Muscle layer of colon (tissue), 2 donors: Measurements from ENCODE around the gene PCMT1.
"Not testable (repeated sequence)": the region's sequence is repeated elsewhere in the genome, so short reads cannot be mapped to it uniquely, and the experiment has no call there.

Source experiments
- H3K27ac ChIP-seq: one replicate; pipeline ENCODE4 v1.7.0; 2013; ENCODE audit warnings: low read depth, mild to moderate bottlenecking, low read length, moderate library complexity
- H3K27me3 ChIP-seq, 2 donors: one replicate each; pipeline ENCODE4 v1.7.0; 2013; ENCODE audit warnings: low read length in 2 of 2, mild to moderate bottlenecking in 2 of 2; ENCODE audit not compliant: insufficient read depth in 2 of 2, control insufficient read depth in 1 of 2
- H3K36me3 ChIP-seq: one replicate; pipeline ENCODE4 v1.7.0; 2013; ENCODE audit warnings: mild to moderate bottlenecking, low read length; ENCODE audit not compliant: insufficient read depth
- H3K4me1 ChIP-seq: one replicate; pipeline ENCODE4 v1.7.0; 2013; ENCODE audit warnings: mild to moderate bottlenecking, low read length; ENCODE audit not compliant: insufficient read depth
- H3K4me3 ChIP-seq, 2 donors: one replicate each; pipeline ENCODE4 v1.7.0; 2013; ENCODE audit warnings: low read length in 2 of 2, low read depth in 1 of 2, mild to moderate bottlenecking in 1 of 2, moderate library complexity in 1 of 2
- H3K9ac ChIP-seq: one replicate; pipeline ENCODE4 v1.7.0; 2013; ENCODE audit warnings: low read length
- H3K9me3 ChIP-seq: one replicate; pipeline ENCODE4 v1.7.0; 2013; ENCODE audit warnings: mild to moderate bottlenecking, low read length
- donor health status: abdominal sarcoma.
- donor health status: Adenocarcinoma of cecum.

The PCMT1 gene

DNA sequence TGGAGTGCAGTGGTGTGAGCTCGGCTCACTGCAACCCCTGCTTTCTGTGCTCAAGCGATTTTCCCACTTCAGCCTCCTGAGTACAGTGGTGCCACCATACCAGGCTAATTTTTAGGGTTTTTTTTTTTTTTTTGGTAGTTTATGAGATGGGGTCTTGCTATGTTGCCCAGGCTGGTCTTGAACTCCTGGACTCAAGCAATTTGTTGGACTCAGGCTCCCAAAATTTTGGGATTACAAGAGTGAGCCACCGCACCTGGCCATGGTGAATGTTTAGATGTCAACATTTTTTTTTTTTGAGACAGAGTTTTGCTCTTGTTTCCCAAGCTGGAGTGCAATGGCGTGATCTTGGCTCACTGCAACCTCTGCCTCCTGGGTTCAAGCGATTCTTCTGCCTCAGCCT, 2.4 kb downstream of the PCMT1 start:
- H3K9me3 ChIP-seq, H3K27me3 ChIP-seq, H3K4me3 ChIP-seq, H3K36me3 ChIP-seq, H3K9ac ChIP-seq, H3K27ac ChIP-seq: not testable (repeated sequence)
- peaks cover 14% of the 10 kb centered on the region for H3K4me1 ChIP-seq

DNA sequence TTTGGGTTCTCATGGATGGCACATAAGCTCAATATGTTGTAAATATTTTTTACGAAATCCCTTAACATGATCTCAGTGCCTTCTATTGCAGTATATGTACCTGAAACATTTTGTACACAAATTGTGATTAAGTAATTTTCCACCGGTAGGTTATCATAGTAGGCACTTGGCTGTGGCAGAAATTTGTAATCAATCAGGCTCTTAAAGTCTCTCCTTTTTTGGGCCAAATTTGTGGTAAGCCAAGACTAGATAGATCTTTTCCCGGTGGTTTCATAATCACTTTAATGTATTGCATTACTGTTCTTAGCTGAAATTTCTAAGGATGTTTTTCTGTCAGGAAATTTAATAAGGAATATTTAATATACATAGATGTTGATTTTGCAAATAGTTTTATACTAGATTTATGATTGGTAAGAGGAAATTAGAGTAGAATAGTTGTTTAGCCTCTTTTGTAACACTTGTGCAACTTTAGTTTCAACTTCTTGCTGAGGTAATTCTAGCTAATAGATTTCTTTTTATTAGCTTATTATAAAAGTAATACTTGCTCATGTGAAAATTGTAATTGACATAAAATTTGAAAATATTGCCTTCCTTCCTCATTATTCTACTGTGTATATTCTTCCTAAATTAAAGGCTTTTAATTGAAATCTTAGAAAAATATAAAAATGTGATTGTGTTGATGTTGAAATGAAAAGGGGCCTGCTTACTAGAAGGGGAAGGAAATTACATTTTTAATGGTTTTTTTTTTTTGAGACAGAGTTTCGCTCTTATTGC, 3.2 kb downstream of the PCMT1 start:
- no peak overlapping the region for H3K27ac ChIP-seq
- no peak overlapping the region for H3K9ac ChIP-seq
- H3K27me3 ChIP-seq, result no peaks in the 10 kb centered on the region
- H3K4me3 ChIP-seq, result no peak overlapping the region
- H3K4me1 ChIP-seq, result peaks cover 13% of the 10 kb centered on the region
- H3K36me3 ChIP-seq, result no peaks in the 10 kb centered on the region
- H3K9me3 ChIP-seq, result no peaks in the 10 kb centered on the region

DNA sequence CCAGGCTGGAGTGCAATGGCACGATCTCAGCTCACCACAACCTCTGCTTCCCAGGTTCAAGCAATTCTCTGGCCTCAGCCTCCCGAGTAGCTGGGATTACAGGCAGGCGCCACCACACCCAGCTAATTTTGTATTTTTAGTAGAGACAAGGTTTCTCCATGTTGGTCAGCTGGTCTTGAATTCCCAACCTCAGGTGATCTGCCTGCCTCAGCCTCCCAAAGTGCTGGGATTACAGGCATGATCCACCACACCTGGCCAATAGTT, 3.8 kb downstream of the PCMT1 start:
- H3K27ac ChIP-seq, H3K9ac ChIP-seq, H3K4me3 ChIP-seq, H3K36me3 ChIP-seq, H3K9me3 ChIP-seq, H3K27me3 ChIP-seq: not testable (repeated sequence)
- H3K4me1 ChIP-seq, result peaks cover 13% of the 10 kb centered on the region

DNA sequence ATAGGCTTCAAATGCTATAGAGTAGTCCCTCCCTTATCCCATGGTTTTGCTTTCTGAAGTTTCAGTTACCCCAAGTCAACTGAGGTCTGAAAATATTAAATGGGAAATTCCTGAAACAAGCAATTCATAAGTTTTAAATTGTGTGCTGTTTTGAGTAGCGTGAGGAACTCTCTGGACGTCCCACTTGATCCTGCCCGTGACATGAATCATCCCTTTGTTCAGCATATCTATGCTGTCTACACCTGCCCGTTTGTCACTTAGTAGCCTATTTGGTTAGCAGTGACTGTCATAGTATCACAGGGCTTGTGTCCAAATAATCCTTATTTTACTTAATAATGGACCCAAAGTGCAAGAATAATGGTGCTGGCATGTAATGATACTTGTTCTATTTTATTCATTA, 5.0 kb downstream of the PCMT1 start:
- Histone ChIP-seq H3K4me3 (no peak overlapping the region), H3K4me1 (peaks cover 13% of the 10 kb centered on the region), H3K27ac (no peak overlapping the region), H3K9me3 (no peaks in the 10 kb centered on the region), H3K27me3 (no peaks in the 10 kb centered on the region), H3K9ac (no peak overlapping the region), H3K36me3 (no peaks in the 10 kb centered on the region)

- H3K9me3 ChIP-seq, result no peaks in the 10 kb centered on the region
- H3K9ac ChIP-seq, result no peak overlapping the region
- peaks cover 8% of the 10 kb centered on the region for H3K36me3 ChIP-seq
- H3K4me1 ChIP-seq, result peaks cover 9% of the 10 kb centered on the region
- no peaks in the 10 kb centered on the region for H3K27me3 ChIP-seq
- H3K4me3 ChIP-seq, result no peak overlapping the region
- no peak overlapping the region for H3K27ac ChIP-seq
Observed at GRCh38 chr6:149755300-149756260, 6.0 kb downstream of the PCMT1 start.

DNA sequence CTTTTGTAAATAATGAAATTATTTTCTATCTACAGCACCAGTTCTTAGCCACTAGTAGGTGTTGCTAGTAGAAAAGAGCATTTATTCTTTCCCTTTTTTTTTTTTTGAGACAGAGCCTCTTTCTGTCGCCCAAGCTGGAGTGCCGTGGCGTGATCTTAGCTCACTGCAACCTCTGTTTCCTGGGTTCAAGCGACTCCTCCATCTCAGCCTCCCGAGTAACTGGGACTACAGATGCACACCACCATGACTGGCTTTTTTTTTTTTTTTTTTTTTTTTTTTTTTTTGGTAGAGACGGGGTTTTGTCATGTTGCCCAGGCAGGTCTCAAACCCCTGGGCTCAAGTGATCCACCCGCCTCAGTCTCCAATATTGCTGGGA, 6.7 kb downstream of the PCMT1 start:
- H3K27ac ChIP-seq, result no peak overlapping the region
- peaks cover 12% of the 10 kb centered on the region for H3K36me3 ChIP-seq
- peaks cover 4% of the 10 kb centered on the region for H3K4me1 ChIP-seq
- no peak overlapping the region for H3K4me3 ChIP-seq
- no peaks in the 10 kb centered on the region for H3K27me3 ChIP-seq
- no peak overlapping the region for H3K9ac ChIP-seq
- no peaks in the 10 kb centered on the region for H3K9me3 ChIP-seq

GRCh38 chr6:149761438-149761837, 11.9 kb downstream of the PCMT1 start:
- Histone ChIP-seq H3K36me3 (peaks cover 17% of the 10 kb centered on the region), H3K27ac (no peak overlapping the region), H3K4me1 (no peaks in the 10 kb centered on the region), H3K9ac (no peak overlapping the region), H3K9me3 (peaks cover 5% of the 10 kb centered on the region), H3K27me3 (no peaks in the 10 kb centered on the region), H3K4me3 (no peak overlapping the region)

DNA sequence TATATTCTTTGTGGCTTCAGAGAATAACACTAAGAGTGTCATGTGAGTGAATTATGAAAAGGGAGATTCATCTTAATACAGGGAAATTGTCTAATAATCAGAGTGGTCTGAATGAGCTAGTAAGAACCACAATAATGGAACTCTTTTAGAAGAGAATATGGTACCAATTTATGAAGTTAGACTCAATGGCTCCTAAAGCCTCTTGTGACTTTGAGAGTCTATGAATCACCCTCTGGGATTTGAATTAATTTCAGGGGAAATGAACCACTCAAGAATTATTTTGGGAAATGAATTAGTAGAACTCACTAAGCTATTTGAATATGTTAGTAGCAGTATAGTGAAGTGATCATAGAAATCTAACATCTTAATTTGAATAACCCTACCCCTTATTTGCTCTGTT, 14.3 kb downstream of the PCMT1 start:
- Histone ChIP-seq H3K36me3 (peaks cover 19% of the 10 kb centered on the region), H3K9ac (no peak overlapping the region), H3K27ac (no peak overlapping the region), H3K4me3 (no peak overlapping the region), H3K27me3 (no peaks in the 10 kb centered on the region), H3K4me1 (no peaks in the 10 kb centered on the region), H3K9me3 (peaks cover 7% of the 10 kb centered on the region)

DNA sequence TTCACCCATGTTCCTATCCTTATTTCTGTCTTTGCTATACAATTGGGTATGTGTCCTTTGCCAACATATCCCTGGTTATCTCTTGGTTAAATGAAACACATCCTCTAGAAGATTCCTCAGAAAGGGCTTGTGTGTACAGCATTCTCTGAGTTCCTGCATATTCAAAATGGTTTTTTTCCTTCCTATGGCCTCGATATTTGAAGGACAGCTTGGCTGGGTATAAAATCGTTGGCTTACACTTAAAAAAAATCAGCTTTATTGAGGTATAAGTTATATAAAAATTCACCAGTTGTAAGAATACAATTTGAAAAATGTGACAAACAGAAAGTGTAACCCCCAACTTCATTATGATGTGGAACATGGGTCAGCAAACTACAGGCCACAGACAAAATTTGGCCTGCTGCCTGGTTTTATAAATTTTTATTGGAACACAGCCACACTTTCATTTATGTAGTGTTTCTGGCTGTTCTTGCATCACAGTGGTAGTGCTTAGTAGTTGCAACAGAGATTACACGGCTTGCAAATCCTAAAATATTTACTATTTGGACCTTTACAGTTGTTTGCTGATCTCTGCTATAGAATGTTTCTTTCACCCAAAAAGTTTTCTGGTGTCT, 16.7 kb downstream of the PCMT1 start:
- Histone ChIP-seq H3K27ac (no peak overlapping the region), H3K4me3 (no peak overlapping the region), H3K9ac (no peak overlapping the region), H3K4me1 (no peaks in the 10 kb centered on the region), H3K27me3 (no peaks in the 10 kb centered on the region), H3K9me3 (peaks cover 7% of the 10 kb centered on the region), H3K36me3 (peaks cover 11% of the 10 kb centered on the region)

DNA sequence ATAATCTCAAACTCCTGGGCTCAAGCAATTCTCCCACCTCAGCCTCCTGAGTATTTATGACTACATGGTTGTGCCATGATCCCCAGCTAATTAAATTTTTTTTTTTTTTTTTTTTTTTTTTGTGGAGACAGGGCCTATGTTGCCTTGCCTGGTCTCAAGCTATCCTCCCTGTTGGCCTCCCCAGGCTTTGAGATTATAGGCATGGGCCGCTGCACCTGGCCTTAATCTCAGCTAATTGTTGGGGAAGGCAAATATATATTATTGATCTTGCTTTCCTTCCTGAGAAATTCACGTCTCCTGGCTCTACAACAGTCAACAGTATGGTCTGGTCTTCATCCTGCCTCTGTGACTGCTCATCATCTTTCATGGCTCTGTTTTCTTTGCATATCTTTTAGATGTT, 20.1 kb downstream of the PCMT1 start:
- peaks cover 7% of the 10 kb centered on the region for H3K9me3 ChIP-seq
- H3K9ac ChIP-seq, result no peak overlapping the region
- H3K4me1 ChIP-seq, result no peaks in the 10 kb centered on the region
- no peak overlapping the region for H3K27ac ChIP-seq
- H3K4me3 ChIP-seq, result no peak overlapping the region
- no peaks in the 10 kb centered on the region for H3K27me3 ChIP-seq
- peaks cover 19% of the 10 kb centered on the region for H3K36me3 ChIP-seq

- no peak overlapping the region for H3K4me3 ChIP-seq
- peaks cover 15% of the 10 kb centered on the region for H3K36me3 ChIP-seq
- H3K27me3 ChIP-seq, result no peaks in the 10 kb centered on the region
- H3K4me1 ChIP-seq, result no peaks in the 10 kb centered on the region
- H3K9me3 ChIP-seq, result peaks cover 4% of the 10 kb centered on the region
- H3K27ac ChIP-seq, result no peak overlapping the region
- no peak overlapping the region for H3K9ac ChIP-seq
Observed at GRCh38 chr6:149771185-149771584, 21.6 kb downstream of the PCMT1 start.
